AG09309 (cell line): ENCODE results near the gene TNIP1.

Experiments used
- DNase-seq: peaks from one replicate; pipeline ENCODE4 v3.0.0-alpha.2; 2010; ENCODE audit warnings: low read depth
- H3K4me3 ChIP-seq: 2 replicates; pipeline ENCODE4 v1.5.1; 2011; ENCODE audit warnings: mild to moderate bottlenecking, low read depth, low read length, moderate library complexity; ENCODE audit not compliant: control insufficient read depth
- TF ChIP-seq, protein P1 (sequence below): IDR thresholded peaks from 2 replicates; pipeline ENCODE4 v1.5.1; 2011; ENCODE audit warnings: mild to moderate bottlenecking, low read depth, low read length, inconsistent platforms; ENCODE audit not compliant: insufficient read depth, control insufficient read depth; ENCODE audit errors: missing control alignments

TNIP1 gene

GRCh38 chr5:151022511-151023018 lies 58.3 kb downstream of the TNIP1 start:
- H3K4me3 ChIP-seq = no peak overlapping the region
- DNase-seq = no peak
- TF ChIP-seq, protein P1, sequence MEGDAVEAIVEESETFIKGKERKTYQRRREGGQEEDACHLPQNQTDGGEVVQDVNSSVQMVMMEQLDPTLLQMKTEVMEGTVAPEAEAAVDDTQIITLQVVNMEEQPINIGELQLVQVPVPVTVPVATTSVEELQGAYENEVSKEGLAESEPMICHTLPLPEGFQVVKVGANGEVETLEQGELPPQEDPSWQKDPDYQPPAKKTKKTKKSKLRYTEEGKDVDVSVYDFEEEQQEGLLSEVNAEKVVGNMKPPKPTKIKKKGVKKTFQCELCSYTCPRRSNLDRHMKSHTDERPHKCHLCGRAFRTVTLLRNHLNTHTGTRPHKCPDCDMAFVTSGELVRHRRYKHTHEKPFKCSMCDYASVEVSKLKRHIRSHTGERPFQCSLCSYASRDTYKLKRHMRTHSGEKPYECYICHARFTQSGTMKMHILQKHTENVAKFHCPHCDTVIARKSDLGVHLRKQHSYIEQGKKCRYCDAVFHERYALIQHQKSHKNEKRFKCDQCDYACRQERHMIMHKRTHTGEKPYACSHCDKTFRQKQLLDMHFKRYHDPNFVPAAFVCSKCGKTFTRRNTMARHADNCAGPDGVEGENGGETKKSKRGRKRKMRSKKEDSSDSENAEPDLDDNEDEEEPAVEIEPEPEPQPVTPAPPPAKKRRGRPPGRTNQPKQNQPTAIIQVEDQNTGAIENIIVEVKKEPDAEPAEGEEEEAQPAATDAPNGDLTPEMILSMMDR = no peak

DNA sequence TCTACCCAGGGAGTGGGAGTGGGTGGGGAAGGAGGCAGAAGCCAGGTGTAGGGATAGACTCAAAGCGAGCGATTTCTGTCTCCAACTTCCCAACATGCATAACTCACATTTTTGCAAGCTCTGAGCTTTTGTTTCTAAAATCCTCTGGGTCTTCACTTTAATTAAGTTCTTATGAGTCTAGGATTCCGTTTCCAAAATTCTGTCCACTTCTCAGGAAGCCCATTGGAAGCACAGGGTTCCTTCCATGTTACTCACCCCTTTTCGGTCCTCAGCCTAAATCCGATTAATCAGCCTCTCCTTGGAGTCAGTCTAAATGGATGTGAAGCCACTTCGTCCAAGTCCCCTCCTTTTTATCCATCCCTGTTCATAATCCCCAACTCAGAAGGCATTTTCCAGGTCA lies 59.1 kb downstream of the TNIP1 start:
- no peak overlapping the region for H3K4me3 ChIP-seq
- no peak for DNase-seq
- TF ChIP-seq, protein P1 = no peak

DNA sequence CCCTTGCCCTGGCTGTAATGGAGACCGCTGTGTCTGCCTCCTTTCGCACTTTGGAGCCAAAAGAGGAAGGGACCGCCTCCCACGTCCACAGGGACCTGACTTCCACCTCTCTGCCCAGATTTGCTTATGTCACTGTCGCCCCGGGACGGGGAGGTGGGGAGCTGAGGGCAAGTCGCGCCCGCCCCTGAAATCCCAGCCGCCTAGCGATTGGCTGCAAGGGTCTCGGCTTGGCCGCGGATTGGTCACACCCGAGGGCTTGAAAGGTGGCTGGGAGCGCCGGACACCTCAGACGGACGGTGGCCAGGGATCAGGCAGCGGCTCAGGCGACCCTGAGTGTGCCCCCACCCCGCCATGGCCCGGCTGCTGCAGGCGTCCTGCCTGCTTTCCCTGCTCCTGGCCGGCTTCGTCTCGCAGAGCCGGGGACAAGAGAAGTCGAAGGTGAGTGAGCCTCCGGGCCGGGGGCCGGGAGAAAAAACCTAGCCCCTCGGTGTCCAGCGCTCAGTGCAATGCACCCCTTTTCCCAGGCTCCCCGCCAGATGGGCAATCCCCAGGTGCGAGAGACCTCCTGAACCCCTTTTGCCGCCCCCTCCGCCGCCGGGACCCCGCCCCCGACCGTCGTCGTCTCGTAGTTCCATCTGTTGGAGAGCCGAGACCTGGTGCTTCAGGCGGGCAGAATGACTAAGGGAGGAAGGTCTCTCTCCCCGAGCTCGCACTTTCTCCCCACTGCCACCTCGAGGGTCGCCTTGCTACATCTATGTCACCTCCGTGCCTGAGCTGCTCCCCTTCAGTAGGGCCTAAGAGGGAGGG lies 60.3 kb downstream of the TNIP1 start, which contains the start of gene GPX3:
TSS of gene GPX3 (plus strand) at position 288 of the 807 bp plus-strand sequence. CDS start at position 352, 64 bp downstream.
- no peak for DNase-seq
- TF ChIP-seq, protein P1 = no peak
- H3K4me3 ChIP-seq = peak within 1 kb of the TSS; percentile 44

DNA sequence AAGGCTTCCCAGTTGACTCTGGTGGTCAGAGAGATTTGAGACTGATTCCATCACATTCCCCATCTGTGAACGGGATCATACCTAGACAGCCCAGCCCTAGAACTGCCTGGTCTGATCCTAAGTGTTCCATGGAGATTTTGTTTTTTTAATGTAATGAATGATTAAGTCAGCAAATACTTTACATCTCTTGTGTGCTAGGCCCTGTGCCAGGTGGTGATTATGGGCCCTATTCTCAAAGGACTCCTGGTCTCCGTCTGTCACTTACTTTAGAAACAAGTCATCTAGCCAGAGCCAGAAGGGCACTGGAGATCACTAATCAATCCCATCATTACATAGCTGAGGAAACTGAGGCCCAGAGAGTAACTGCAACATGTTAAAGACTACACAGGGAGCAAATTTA lies 61.5 kb downstream of the TNIP1 start:
- no peak overlapping the region for H3K4me3 ChIP-seq
- DNase-seq = no peak
- TF ChIP-seq, protein P1 = no peak

GRCh38 chr5:151018846-151019245 lies 62.0 kb downstream of the TNIP1 start:
- TF ChIP-seq, protein P1 = no peak
- no peak overlapping the region for H3K4me3 ChIP-seq
- DNase-seq = no peak

DNA sequence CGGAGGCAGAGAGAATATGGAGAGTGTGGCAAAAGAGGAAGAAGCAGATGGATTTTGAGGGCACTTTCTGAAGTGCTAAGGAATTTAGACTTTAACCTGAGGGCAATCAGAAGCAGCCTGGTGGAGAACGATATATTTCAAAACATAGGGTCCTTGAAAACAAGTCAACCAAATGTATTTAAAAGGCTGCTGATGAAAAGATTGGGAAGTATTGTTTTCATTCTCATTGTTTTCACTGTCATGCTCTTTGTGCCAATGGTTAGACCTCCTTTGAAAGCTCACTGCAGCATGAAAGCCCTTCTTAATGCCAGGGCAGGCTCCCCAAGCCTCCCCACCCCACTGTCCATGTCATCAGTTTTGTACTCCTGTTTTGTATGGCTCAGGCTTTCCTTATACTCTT lies 62.9 kb downstream of the TNIP1 start:
- no peak overlapping the region for H3K4me3 ChIP-seq
- TF ChIP-seq, protein P1 = no peak
- no peak for DNase-seq

DNA sequence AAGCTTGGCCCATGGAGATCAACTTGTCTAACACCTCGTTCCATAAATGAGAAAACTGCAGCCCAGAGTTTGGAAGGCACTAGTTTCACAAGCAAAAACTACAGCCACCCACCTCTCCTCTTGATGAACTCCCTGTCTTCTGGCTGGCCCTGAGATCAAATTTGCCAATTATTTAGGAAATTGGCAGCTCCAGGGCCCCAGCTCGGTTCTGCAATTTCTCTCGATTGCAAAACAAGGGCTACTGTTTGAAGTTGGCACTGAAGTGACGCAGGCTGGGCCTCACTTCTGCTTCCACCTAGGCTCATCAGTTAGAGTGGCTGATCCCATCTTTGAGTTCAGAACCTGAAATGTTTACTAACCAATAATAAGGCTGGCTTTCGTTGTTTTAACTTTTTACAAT lies 64.1 kb downstream of the TNIP1 start:
- DNase-seq = no peak
- no peak overlapping the region for H3K4me3 ChIP-seq
- TF ChIP-seq, protein P1 = no peak
